ENCODE data around the gene FBXO7.

Gene FBXO7

GRCh38 chr22:32533265-32534111 is 58.9 kb downstream of the FBXO7 start:
- no peak for DNase-seq

GRCh38 chr22:32534252-32535235 is 59.9 kb downstream of the FBXO7 start:
- no peak for DNase-seq

- DNase-seq: no peak
Observed at GRCh38 chr22:32535531-32536190, 61.0 kb downstream of the FBXO7 start.

- no peak for DNase-seq
Observed at GRCh38 chr22:32536352-32536751, 61.7 kb downstream of the FBXO7 start.

GRCh38 chr22:32538521-32538920 is 63.9 kb downstream of the FBXO7 start:
- DNase-seq: no peak

GRCh38 chr22:32539631-32540421 is 65.2 kb downstream of the FBXO7 start:
- DNase-seq: no peak

- DNase-seq: no peak
Observed at GRCh38 chr22:32541481-32541880, 66.9 kb downstream of the FBXO7 start.

- DNase-seq: no peak
Observed at GRCh38 chr22:32542066-32542676, 67.6 kb downstream of the FBXO7 start.

- no peak for DNase-seq
Observed at GRCh38 chr22:32542677-32543357, 68.2 kb downstream of the FBXO7 start.

GRCh38 chr22:32544953-32545558 is 70.4 kb downstream of the FBXO7 start:
- no peak for DNase-seq

GRCh38 chr22:32545801-32546200 is 71.2 kb downstream of the FBXO7 start:
- no peak for DNase-seq

GRCh38 chr22:32546496-32546895 is 71.9 kb downstream of the FBXO7 start:
- DNase-seq: no peak

- no peak for DNase-seq
Observed at GRCh38 chr22:32546935-32547334, 72.3 kb downstream of the FBXO7 start.

- DNase-seq: no peak
Observed at GRCh38 chr22:32548039-32548438, 73.4 kb downstream of the FBXO7 start.
